Keratinocyte (primary cell): ENCODE results near the gene TAF11L5. TPM values are rescaled to one million over a fixed set of nuclear protein-coding genes. Genes with fewer than 3 reads are reported as not detected.
"Not testable (repeated sequence)": the region's sequence is repeated elsewhere in the genome, so short reads cannot be mapped to it uniquely, and the experiment has no call there.

Experiments
- DNase-seq: peaks from one replicate; pipeline ENCODE4 v3.0.0-alpha.2; 2011; ENCODE audit warnings: low read depth, missing footprints, low spot score
- FAIRE-seq: peaks from 2 replicates; lab custom pipeline; 2011; peaks lifted over from hg19 to GRCh38; lab: Jason Lieb, UNC
- H2AFZ ChIP-seq: 2 replicates; pipeline ENCODE4 v1.6.0; 2012; ENCODE audit warnings: low read length, control low read depth, inconsistent platforms; ENCODE audit not compliant: control insufficient read depth
- H3K27ac ChIP-seq: 2 replicates; pipeline ENCODE4 v1.5.1; 2011; ENCODE audit warnings: low read length; ENCODE audit not compliant: control insufficient read depth, insufficient read depth
- H3K27me3 ChIP-seq: 3 replicates; pipeline ENCODE4 v1.6.0; 2011; ENCODE audit warnings: low read length; ENCODE audit not compliant: control insufficient read depth, insufficient read depth; ENCODE audit errors: extremely low read depth
- H3K36me3 ChIP-seq, 2 experiments: 2 replicates in 1 of 2; 3 replicates in 1 of 2; pipeline ENCODE4 v1.5.1; 2011; ENCODE audit warnings: low read length in 2 of 2, mild to moderate bottlenecking in 1 of 2; ENCODE audit not compliant: control insufficient read depth in 2 of 2, insufficient read depth in 2 of 2; ENCODE audit errors: extremely low read depth in 1 of 2
- H3K4me1 ChIP-seq: 3 replicates; pipeline ENCODE4 v1.5.1; 2011; ENCODE audit warnings: low read length; ENCODE audit not compliant: control insufficient read depth, insufficient read depth; ENCODE audit errors: extremely low read depth
- H3K4me2 ChIP-seq: 3 replicates; pipeline ENCODE4 v1.6.0; 2011; ENCODE audit warnings: low read depth, low read length; ENCODE audit not compliant: control insufficient read depth, insufficient read depth; ENCODE audit errors: extremely low read depth
- H3K4me3 ChIP-seq, 3 experiments: fragments of 200-600 bp in 1 of 3; sonication (generic) in 1 of 3; 2 replicates in 2 of 3; 3 replicates in 1 of 3; pipeline ENCODE4 v1.5.1; 2011 to 2016; ENCODE audit warnings: low read length in 3 of 3, mild to moderate bottlenecking in 3 of 3, control low read depth in 2 of 3, inconsistent platforms in 1 of 3, low read depth in 1 of 3, mixed read lengths in 1 of 3, mixed run types in 1 of 3, moderate library complexity in 1 of 3; ENCODE audit not compliant: control insufficient read depth in 2 of 3, insufficient read depth in 2 of 3; ENCODE audit errors: extremely low read depth in 1 of 3
- H3K79me2 ChIP-seq: 2 replicates; pipeline ENCODE4 v1.6.0; 2012; ENCODE audit warnings: low read length; ENCODE audit not compliant: control insufficient read depth, insufficient read depth
- H3K9ac ChIP-seq: 3 replicates; pipeline ENCODE4 v1.6.0; 2011; ENCODE audit warnings: low read length; ENCODE audit not compliant: control insufficient read depth, insufficient read depth; ENCODE audit errors: extremely low read depth
- H3K9me1 ChIP-seq: 3 replicates; pipeline ENCODE4 v1.6.0; 2011; ENCODE audit warnings: low read length; ENCODE audit not compliant: control insufficient read depth, insufficient read depth; ENCODE audit errors: extremely low read depth
- H3K9me3 ChIP-seq: 2 replicates; pipeline ENCODE4 v1.5.1; 2012; ENCODE audit warnings: low read depth, low read length; ENCODE audit not compliant: control insufficient read depth
- H4K20me1 ChIP-seq: 3 replicates; pipeline ENCODE4 v1.6.0; 2011; ENCODE audit warnings: low read length; ENCODE audit not compliant: control insufficient read depth, insufficient read depth; ENCODE audit errors: extremely low read depth
- dilution Hi-C: fragments of 300-500 bp; cut with MboI; formaldehyde crosslinking; loops from one replicate; pipeline ENCODE4 v1.7.0; 2020; ENCODE audit warnings: low sequenced_read_pairs; ENCODE audit not compliant: extremely low pct_ligation_motif_present
- polyA plus RNA-seq, 5 experiments: library from polyadenylated mRNA; depleted of rRNA in 3 of 5; stranded (reverse) in 3 of 5; stranded (forward) in 1 of 5; unstranded in 1 of 5; fragments of >200 nt; gene quantifications; 1 replicate in 1 of 5; 2 replicates in 3 of 5; 3 replicates in 1 of 5; pipeline versions ENCODE4 v1.2.1 to v1.2.3, GENCODE V29; 2011 to 2012; ENCODE audit warnings: missing spikeins in 2 of 5, low read depth in 1 of 5, low replicate concordance in 1 of 5
- small RNA-seq, 3 experiments: library from RNA; depleted of rRNA; stranded (forward); fragments of <200 nt; gene quantifications; one replicate each; pipeline ENCODE3, GENCODE V24; 2012; ENCODE audit warnings: low read depth in 3 of 3, low replicate concordance in 1 of 3; ENCODE audit not compliant: insufficient read length in 3 of 3

Gene TAF11L5
- polyA plus RNA-seq, 1 donor (not counting 4 experiments of a cell fraction or from before 2014, with no cell fraction given): not detected

DNA sequence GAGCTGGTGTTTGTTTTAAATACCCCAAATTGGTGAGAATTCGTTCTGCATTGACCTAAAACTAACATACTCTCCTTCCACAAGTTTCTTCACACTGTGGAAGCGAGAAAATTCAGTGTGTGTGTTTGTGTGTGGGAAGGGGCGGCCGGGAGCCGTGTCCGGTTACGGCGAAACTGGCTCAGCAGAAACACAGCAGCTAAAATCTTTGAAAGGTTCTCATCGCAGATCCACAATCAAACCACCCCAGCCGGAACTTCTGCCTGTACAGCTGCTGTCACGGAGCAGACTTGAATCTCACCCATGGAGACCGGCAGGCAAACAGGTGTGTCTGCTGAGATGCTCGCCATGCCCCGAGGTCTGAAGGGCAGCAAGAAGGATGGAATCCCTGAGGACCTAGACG is 3.5 kb upstream of the TAF11L5 start, which contains the start of gene TAF11L4:
TAF11L4 (plus strand) TSS at position 301 of the 400 bp plus-strand sequence.
- H3K9me3 ChIP-seq, dilution Hi-C loops, H3K4me3 ChIP-seq, H3K27ac ChIP-seq, H3K9me1 ChIP-seq, H3K79me2 ChIP-seq, H4K20me1 ChIP-seq, DNase-seq, H2AFZ ChIP-seq, H3K4me1 ChIP-seq, H3K9ac ChIP-seq, H3K27me3 ChIP-seq, H3K4me2 ChIP-seq, FAIRE-seq, H3K36me3 ChIP-seq: not testable (repeated sequence)

DNA sequence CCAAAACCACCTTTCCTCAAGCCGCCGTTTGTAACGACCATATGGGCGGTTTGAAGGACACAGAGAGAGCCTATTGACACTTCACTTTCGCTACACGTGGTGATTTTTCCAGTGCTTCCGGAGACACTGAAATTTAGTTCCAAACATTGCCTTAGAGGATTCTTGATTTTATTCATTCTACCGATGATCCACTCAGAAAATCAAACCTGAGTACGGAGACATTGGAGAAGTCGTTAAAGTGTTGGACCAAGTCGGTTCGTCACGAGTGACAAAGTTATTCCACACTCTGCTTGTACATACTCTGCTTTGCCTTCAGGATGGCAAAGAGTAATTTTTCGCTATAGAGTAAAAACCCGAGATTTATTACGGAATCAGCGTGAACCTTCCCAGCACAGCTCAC is 1.5 kb downstream of the TAF11L5 start:
- H3K9me3 ChIP-seq, H3K27ac ChIP-seq, H3K9ac ChIP-seq, DNase-seq, H3K27me3 ChIP-seq, H3K79me2 ChIP-seq, FAIRE-seq, H4K20me1 ChIP-seq, dilution Hi-C loops, H3K4me1 ChIP-seq, H2AFZ ChIP-seq, H3K4me3 ChIP-seq, H3K4me2 ChIP-seq, H3K36me3 ChIP-seq, H3K9me1 ChIP-seq: not testable (repeated sequence)

DNA sequence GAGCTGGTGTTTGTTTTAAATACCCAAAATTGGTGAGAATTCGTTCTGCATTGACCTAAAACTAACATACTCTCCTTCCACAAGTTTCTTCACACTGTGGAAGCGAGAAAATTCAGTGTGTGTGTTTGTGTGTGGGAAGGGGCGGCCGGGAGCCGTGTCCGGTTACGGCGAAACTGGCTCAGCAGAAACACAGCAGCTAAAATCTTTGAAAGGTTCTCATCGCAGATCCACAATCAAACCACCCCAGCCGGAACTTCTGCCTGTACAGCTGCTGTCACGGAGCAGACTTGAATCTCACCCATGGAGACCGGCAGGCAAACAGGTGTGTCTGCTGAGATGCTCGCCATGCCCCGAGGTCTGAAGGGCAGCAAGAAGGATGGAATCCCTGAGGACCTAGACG is 3.3 kb downstream of the TAF11L5 start, which contains the start of gene TAF11L6:
TAF11L6 (plus strand) TSS at position 301 of the 400 bp plus-strand sequence.
- H3K4me3 ChIP-seq, H3K4me1 ChIP-seq, H3K9me3 ChIP-seq, H3K9me1 ChIP-seq, H3K4me2 ChIP-seq, H3K9ac ChIP-seq, DNase-seq, dilution Hi-C loops, H3K27ac ChIP-seq, H2AFZ ChIP-seq, FAIRE-seq, H3K27me3 ChIP-seq, H3K36me3 ChIP-seq, H4K20me1 ChIP-seq, H3K79me2 ChIP-seq: not testable (repeated sequence)

Small RNAs within 50 kb of the gene (small RNA-seq; reads per million reads assigned to genes)
- gene AC106774.3: 0 reads per million in 3 experiments

Other genes starting within 250 kb of the TAF11L5 start
- not detected in 3 replicates for gene TAF11L2, start 27.0 kb upstream of the TAF11L5 start, polyA plus RNA-seq
- gene TAF11L3, start 6.9 kb upstream of the TAF11L5 start, polyA plus RNA-seq: not detected in 3 replicates
- not detected in 3 replicates for gene TAF11L4, start 3.4 kb upstream of the TAF11L5 start, polyA plus RNA-seq
- gene TAF11L6, start 3.4 kb downstream of the TAF11L5 start, polyA plus RNA-seq: not detected in 3 replicates
- not detected in 3 replicates for gene TAF11L7, start 60.5 kb downstream of the TAF11L5 start, polyA plus RNA-seq
- not detected in 3 replicates for gene TAF11L8, start 65.7 kb downstream of the TAF11L5 start, polyA plus RNA-seq
- gene TAF11L9, start 69.2 kb downstream of the TAF11L5 start, polyA plus RNA-seq: not detected in 3 replicates
- gene TAF11L10, start 72.6 kb downstream of the TAF11L5 start, polyA plus RNA-seq: not detected in 3 replicates
- gene TAF11L11, start 78.9 kb downstream of the TAF11L5 start, polyA plus RNA-seq: not detected in 3 replicates
- gene TAF11L12, start 85.2 kb downstream of the TAF11L5 start, polyA plus RNA-seq: not detected in 3 replicates
- not detected in 3 replicates for gene TAF11L13, start 106.9 kb downstream of the TAF11L5 start, polyA plus RNA-seq
- gene TAF11L14, start 109.2 kb downstream of the TAF11L5 start, polyA plus RNA-seq: not detected in 3 replicates